ENCODE measurements around the gene EPN1.

EPN1 gene

GRCh38 chr19:55656552-55656951 is 18.5 kb upstream of the EPN1 start:
- Histone ChIP-seq H3K9me3 (ENCODE audit: low read length) (no peaks in the 10 kb centered on the region), H3K9ac (ENCODE audit: low read length) (peak overlapping the region; percentile 82), H3K4me1 (ENCODE audit: insufficient read depth, low read length) (peaks cover 35% of the 10 kb centered on the region), H3K27me3 (ENCODE audit: control insufficient read depth in 1 of 2, insufficient read depth in 2 of 2, low read length in 2 of 2) (no peaks in the 10 kb centered on the region), H3K27ac (ENCODE audit: low read depth, low read length) (no peak overlapping the region), H3K4me3 (ENCODE audit: low read depth in 1 of 2, low read length in 2 of 2) (peak overlapping the region in 1 of 2 donors; percentile 95), H3K36me3 (ENCODE audit: insufficient read depth, low read length) (peaks cover 23% of the 10 kb centered on the region)

- peaks cover 29% of the 10 kb centered on the region for H3K36me3 ChIP-seq (ENCODE audit: insufficient read depth, low read length)
- no peaks in the 10 kb centered on the region for H3K27me3 ChIP-seq (ENCODE audit: control insufficient read depth in 1 of 2, insufficient read depth in 2 of 2, low read length in 2 of 2)
- H3K27ac ChIP-seq (ENCODE audit: low read depth, low read length), result no peak overlapping the region
- no peaks in the 10 kb centered on the region for H3K9me3 ChIP-seq (ENCODE audit: low read length)
- H3K9ac ChIP-seq (ENCODE audit: low read length), result no peak overlapping the region
- H3K4me1 ChIP-seq (ENCODE audit: insufficient read depth, low read length), result peaks cover 35% of the 10 kb centered on the region
- H3K4me3 ChIP-seq (ENCODE audit: low read depth in 1 of 2, low read length in 2 of 2), result peak overlapping the region; percentile 15 to 95
Measured at GRCh38 chr19:55656988-55657747, 17.9 kb upstream of the EPN1 start.

DNA sequence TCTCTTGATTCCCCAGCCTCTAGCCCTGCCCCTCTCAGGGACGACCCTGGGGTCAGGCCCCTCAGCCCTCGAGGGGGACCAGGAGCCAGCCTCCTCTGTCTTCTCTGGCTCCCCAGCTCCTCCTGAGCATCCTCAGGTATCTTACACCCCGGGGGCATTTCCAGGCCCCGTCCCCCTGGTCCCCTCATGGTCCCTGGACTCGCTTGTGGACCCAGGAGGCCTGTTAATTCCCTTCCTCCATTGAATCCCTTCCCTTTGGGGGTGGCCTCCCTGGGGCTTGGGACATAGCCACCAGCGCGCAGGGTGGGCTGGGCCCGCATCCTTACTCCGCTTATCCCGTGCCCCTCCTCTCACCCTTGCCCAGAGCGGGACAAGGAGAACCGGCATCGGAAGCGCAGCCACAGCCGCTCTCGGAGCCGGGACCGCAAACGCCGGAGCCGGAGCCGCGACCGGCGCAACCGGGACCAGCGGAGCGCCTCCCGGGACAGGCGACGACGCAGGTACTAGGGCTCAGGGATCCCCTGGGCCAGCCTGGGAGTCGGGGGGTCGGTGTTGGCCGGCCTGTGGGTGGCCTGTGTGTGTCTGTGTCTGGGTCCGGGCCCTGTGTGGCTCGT is 16.1 kb upstream of the EPN1 start:
- Histone ChIP-seq H3K27ac (ENCODE audit: low read depth, low read length) (no peak overlapping the region), H3K4me1 (ENCODE audit: insufficient read depth, low read length) (peaks cover 35% of the 10 kb centered on the region), H3K27me3 (ENCODE audit: control insufficient read depth in 1 of 2, insufficient read depth in 2 of 2, low read length in 2 of 2) (no peaks in the 10 kb centered on the region), H3K9ac (ENCODE audit: low read length) (no peak overlapping the region), H3K4me3 (ENCODE audit: low read depth in 1 of 2, low read length in 2 of 2) (no peak overlapping the region), H3K9me3 (ENCODE audit: low read length) (no peaks in the 10 kb centered on the region), H3K36me3 (ENCODE audit: insufficient read depth, low read length) (peaks cover 46% of the 10 kb centered on the region)

DNA sequence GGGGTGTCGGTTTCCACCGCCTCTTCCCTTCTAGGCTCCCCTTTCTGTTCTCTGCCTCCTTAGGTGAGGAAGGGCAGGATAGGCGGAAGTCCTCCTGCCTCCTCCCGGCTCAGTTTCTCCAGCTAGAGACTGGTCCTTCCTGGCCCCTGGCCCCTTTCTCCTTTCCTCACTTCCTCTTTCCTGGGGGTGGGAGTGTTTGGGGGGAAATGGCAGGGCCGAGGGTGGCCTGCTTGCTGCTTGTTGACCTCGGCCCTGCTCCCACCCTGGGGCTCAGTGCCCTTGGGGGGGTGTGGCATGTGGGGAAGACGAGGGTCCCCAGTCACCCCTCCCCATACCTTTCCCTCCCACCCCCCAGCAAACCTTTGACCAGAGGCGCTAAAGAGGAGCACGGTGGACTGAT is 15.2 kb upstream of the EPN1 start:
- H3K9me3 ChIP-seq (ENCODE audit: low read length), result no peaks in the 10 kb centered on the region
- H3K36me3 ChIP-seq (ENCODE audit: insufficient read depth, low read length), result peaks cover 54% of the 10 kb centered on the region
- H3K27me3 ChIP-seq (ENCODE audit: control insufficient read depth in 1 of 2, insufficient read depth in 2 of 2, low read length in 2 of 2), result no peaks in the 10 kb centered on the region
- H3K27ac ChIP-seq (ENCODE audit: low read depth, low read length), result no peak overlapping the region
- H3K4me1 ChIP-seq (ENCODE audit: insufficient read depth, low read length), result peaks cover 35% of the 10 kb centered on the region
- H3K9ac ChIP-seq (ENCODE audit: low read length), result no peak overlapping the region
- no peak overlapping the region for H3K4me3 ChIP-seq (ENCODE audit: low read depth in 1 of 2, low read length in 2 of 2)

DNA sequence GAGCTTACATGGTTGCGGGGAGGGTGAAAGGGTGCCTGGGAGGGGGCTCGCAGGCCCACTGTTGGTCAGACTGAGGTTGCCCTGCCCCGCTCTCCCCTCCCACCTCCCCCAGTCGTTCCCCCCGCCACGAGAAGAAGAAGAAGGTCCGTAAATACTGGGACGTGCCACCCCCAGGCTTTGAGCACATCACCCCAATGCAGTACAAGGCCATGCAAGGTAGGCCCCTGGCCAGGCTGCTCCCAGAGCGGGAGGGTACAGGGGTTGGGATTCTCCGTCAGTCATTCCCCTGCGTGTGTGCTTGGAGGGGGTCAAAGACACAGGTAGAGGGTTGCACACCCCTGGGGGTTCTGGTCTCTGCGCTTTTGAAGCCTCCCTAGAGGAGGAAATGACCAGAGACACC is 14.6 kb upstream of the EPN1 start:
- H3K27me3 ChIP-seq (ENCODE audit: control insufficient read depth in 1 of 2, insufficient read depth in 2 of 2, low read length in 2 of 2), result no peaks in the 10 kb centered on the region
- H3K36me3 ChIP-seq (ENCODE audit: insufficient read depth, low read length), result peaks cover 56% of the 10 kb centered on the region
- H3K9me3 ChIP-seq (ENCODE audit: low read length), result no peaks in the 10 kb centered on the region
- no peak overlapping the region for H3K4me3 ChIP-seq (ENCODE audit: low read depth in 1 of 2, low read length in 2 of 2)
- peaks cover 35% of the 10 kb centered on the region for H3K4me1 ChIP-seq (ENCODE audit: insufficient read depth, low read length)
- no peak overlapping the region for H3K9ac ChIP-seq (ENCODE audit: low read length)
- no peak overlapping the region for H3K27ac ChIP-seq (ENCODE audit: low read depth, low read length)

- Histone ChIP-seq H3K9me3 (ENCODE audit: low read length) (no peaks in the 10 kb centered on the region), H3K36me3 (ENCODE audit: insufficient read depth, low read length) (peaks cover 62% of the 10 kb centered on the region), H3K27me3 (ENCODE audit: control insufficient read depth in 1 of 2, insufficient read depth in 2 of 2, low read length in 2 of 2) (no peaks in the 10 kb centered on the region), H3K4me3 (ENCODE audit: low read depth in 1 of 2, low read length in 2 of 2) (no peak overlapping the region), H3K4me1 (ENCODE audit: insufficient read depth, low read length) (peaks cover 31% of the 10 kb centered on the region), H3K27ac (ENCODE audit: low read depth, low read length) (no peak overlapping the region), H3K9ac (ENCODE audit: low read length) (no peak overlapping the region)
Measured at GRCh38 chr19:55660991-55661390, 14.0 kb upstream of the EPN1 start.

- no peak overlapping the region for H3K4me3 ChIP-seq (ENCODE audit: low read depth in 1 of 2, low read length in 2 of 2)
- H3K36me3 ChIP-seq (ENCODE audit: insufficient read depth, low read length), result peaks cover 70% of the 10 kb centered on the region
- no peak overlapping the region for H3K9ac ChIP-seq (ENCODE audit: low read length)
Measured at GRCh38 chr19:55661826-55662225, 13.2 kb upstream of the EPN1 start.

GRCh38 chr19:55663846-55664536 is 11.0 kb upstream of the EPN1 start:
- Histone ChIP-seq H3K4me3 (ENCODE audit: low read depth in 1 of 2, low read length in 2 of 2) (no peak overlapping the region), H3K27ac (ENCODE audit: low read depth, low read length) (no peak overlapping the region), H3K9me3 (ENCODE audit: low read length) (no peaks in the 10 kb centered on the region), H3K36me3 (ENCODE audit: insufficient read depth, low read length) (peaks cover 90% of the 10 kb centered on the region), H3K4me1 (ENCODE audit: insufficient read depth, low read length) (peaks cover under 1% of the 10 kb centered on the region), H3K27me3 (ENCODE audit: control insufficient read depth in 1 of 2, insufficient read depth in 2 of 2, low read length in 2 of 2) (no peaks in the 10 kb centered on the region), H3K9ac (ENCODE audit: low read length) (no peak overlapping the region)

More at GRCh38 chr19:55661826-55662225, 13.2 kb upstream of the EPN1 start:
- H3K27me3 ChIP-seq (ENCODE audit: control insufficient read depth in 1 of 2, insufficient read depth in 2 of 2, low read length in 2 of 2), result no peaks in the 10 kb centered on the region
- no peaks in the 10 kb centered on the region for H3K9me3 ChIP-seq (ENCODE audit: low read length)
- H3K27ac ChIP-seq (ENCODE audit: low read depth, low read length), result no peak overlapping the region
- H3K4me1 ChIP-seq (ENCODE audit: insufficient read depth, low read length), result peaks cover 23% of the 10 kb centered on the region

- Histone ChIP-seq H3K9ac (ENCODE audit: low read length) (no peak overlapping the region), H3K36me3 (ENCODE audit: insufficient read depth, low read length) (peaks cover 90% of the 10 kb centered on the region), H3K4me3 (ENCODE audit: low read depth in 1 of 2, low read length in 2 of 2) (no peak overlapping the region), H3K27ac (ENCODE audit: low read depth, low read length) (no peak overlapping the region), H3K9me3 (ENCODE audit: low read length) (no peaks in the 10 kb centered on the region), H3K27me3 (ENCODE audit: control insufficient read depth in 1 of 2, insufficient read depth in 2 of 2, low read length in 2 of 2) (no peaks in the 10 kb centered on the region), H3K4me1 (ENCODE audit: insufficient read depth, low read length) (no peaks in the 10 kb centered on the region)
Measured at GRCh38 chr19:55666343-55667005, 8.6 kb upstream of the EPN1 start.

GRCh38 chr19:55667006-55667381 is 8.0 kb upstream of the EPN1 start:
- Histone ChIP-seq H3K36me3 (ENCODE audit: insufficient read depth, low read length) (peaks cover 84% of the 10 kb centered on the region), H3K4me1 (ENCODE audit: insufficient read depth, low read length) (no peaks in the 10 kb centered on the region), H3K9ac (ENCODE audit: low read length) (no peak overlapping the region), H3K27me3 (ENCODE audit: control insufficient read depth in 1 of 2, insufficient read depth in 2 of 2, low read length in 2 of 2) (no peaks in the 10 kb centered on the region), H3K9me3 (ENCODE audit: low read length) (no peaks in the 10 kb centered on the region), H3K4me3 (ENCODE audit: low read depth in 1 of 2, low read length in 2 of 2) (no peak overlapping the region), H3K27ac (ENCODE audit: low read depth, low read length) (no peak overlapping the region)

- Histone ChIP-seq H3K4me1 (ENCODE audit: insufficient read depth, low read length) (no peaks in the 10 kb centered on the region), H3K9ac (ENCODE audit: low read length) (no peak overlapping the region), H3K27me3 (ENCODE audit: control insufficient read depth in 1 of 2, insufficient read depth in 2 of 2, low read length in 2 of 2) (no peaks in the 10 kb centered on the region), H3K9me3 (ENCODE audit: low read length) (no peaks in the 10 kb centered on the region), H3K27ac (ENCODE audit: low read depth, low read length) (no peak overlapping the region), H3K4me3 (ENCODE audit: low read depth in 1 of 2, low read length in 2 of 2) (no peak overlapping the region), H3K36me3 (ENCODE audit: insufficient read depth, low read length) (peaks cover 84% of the 10 kb centered on the region)
Measured at GRCh38 chr19:55667511-55667910, 7.5 kb upstream of the EPN1 start.
